GM21723 (cell line): ENCODE results near the gene PARVB.
A peak's percentile ranks its signal among the peaks of the same experiment; 100 is the strongest.

Source experiments
- ATAC-seq: cut with Tn5 transposase; IDR thresholded peaks from one replicate; pipeline ENCODE4 v1.9.1; 2021; ENCODE audit warnings: mild to moderate bottlenecking, moderate library complexity; ENCODE audit not compliant: unreplicated experiment

The PARVB gene, protein sequence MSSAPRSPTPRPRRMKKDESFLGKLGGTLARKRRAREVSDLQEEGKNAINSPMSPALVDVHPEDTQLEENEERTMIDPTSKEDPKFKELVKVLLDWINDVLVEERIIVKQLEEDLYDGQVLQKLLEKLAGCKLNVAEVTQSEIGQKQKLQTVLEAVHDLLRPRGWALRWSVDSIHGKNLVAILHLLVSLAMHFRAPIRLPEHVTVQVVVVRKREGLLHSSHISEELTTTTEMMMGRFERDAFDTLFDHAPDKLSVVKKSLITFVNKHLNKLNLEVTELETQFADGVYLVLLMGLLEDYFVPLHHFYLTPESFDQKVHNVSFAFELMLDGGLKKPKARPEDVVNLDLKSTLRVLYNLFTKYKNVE

DNA sequence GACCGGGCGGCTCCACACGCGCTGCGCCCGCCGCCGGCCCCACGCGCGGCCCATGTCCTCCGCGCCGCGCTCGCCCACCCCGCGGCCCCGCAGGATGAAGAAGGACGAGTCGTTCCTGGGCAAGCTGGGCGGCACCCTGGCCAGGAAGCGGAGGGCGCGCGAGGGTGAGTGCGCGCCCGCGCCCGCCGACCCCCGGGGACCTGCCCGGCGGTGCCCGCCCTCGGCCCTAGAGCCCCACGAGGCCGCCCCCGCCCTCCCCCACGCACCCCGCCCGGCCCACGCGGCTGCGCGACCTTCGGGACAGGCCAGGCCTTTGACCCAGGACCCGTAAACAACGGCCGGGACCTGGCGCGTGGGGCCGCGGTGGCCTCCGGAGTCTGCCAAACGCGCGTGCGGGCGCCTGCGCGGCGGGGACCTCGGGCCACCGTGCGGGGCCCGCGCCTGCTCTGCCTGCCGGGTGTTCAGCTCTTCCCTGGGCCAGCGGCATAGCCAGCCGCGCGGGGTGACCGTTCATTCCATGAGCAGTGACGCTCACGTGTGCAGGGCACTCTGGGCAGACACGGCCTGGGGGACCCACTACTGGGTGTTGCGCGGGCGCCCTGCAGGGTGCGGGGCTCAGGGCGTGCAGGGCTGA lies at the start of gene PARVB:
TSS of gene PARVB (plus strand) at position 15 of the 634 bp plus-strand sequence. CDS start at position 53, 38 bp downstream.
- no peak for ATAC-seq

DNA sequence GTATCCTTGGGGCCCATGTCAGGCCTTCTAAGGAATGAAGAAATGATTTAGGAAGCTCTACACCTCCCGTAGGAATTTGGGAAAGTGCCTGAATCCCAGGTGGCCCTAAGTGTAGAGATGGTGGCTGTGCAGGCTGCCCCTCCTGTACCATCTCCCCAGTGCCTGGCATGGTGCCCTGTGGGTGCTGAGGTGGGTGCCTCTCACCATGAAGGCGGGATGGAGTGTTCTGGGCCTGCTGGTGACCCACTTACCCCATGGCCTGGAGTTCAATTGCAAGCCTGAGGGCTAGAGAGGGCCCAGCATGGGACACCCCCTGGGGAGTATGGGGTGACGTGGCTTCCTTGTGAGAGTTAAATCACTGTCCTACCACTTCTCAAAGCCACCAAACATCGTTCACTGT lies 49.1 kb upstream of the PARVB start:
- no peak for ATAC-seq

DNA sequence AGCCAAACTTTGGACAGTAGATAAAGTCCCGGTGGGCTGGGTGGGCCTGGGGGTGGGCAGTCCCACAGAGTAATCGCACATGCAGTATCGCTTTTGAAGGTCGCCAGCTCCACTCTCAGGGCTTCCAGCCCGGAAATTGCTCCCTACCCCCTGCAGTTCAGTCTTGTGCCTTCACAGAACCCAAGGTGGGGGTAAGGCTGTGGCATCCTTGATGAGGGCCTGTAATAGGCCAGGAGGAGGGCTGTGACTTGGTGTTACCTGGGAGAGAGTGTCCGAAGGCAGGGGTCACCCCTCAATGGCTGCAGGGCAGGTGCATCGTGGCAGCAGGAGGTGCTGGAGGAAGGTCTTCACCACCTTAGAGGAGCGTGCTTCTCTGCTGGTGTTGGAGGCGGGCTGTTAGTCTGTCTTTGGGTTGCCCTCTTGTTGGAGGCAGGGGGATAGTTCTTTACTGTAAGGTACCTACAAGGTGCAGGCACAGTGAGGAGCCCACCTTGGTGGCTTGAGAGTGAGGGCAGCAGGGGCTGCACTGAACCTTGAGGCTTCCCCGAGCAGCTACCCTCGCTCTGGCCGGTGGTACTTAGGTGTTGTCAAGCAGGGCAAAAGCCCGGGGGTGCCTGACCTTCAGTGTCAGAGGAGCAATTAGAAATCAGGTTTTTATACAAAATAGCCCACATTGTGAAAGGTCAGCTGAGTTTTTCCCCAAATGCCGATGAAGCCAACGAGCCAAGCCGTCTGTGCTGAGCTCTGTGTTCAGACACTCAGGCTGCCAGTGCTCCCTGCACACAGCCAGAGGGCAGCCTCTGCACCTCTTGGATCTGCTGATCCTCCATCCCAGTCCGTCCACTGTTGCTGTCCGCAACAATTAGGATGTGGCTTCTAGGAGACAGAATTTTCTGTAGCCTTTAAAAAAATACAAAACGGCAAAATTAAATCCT lies 47.0 kb upstream of the PARVB start:
- ATAC-seq: no peak

DNA sequence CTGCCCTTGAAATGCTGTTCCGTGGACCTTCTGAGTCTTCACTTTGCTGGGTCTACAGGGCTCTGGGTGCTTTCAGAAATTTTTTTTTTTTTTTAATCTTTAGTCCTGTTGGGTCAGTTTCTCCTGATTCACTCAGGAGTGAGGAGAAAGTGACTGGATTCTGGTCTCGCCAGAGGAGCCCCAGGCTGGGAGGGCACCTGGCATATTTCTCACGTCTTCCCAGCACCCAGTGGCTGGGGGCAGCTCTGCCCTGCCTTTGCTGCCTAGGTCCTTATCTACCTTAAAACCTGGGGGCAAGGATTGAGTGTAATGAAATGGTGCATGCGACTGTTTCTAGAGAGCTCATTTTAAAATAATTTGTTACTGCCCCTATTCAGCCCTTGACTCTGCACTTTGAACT lies 45.5 kb upstream of the PARVB start:
- no peak for ATAC-seq

DNA sequence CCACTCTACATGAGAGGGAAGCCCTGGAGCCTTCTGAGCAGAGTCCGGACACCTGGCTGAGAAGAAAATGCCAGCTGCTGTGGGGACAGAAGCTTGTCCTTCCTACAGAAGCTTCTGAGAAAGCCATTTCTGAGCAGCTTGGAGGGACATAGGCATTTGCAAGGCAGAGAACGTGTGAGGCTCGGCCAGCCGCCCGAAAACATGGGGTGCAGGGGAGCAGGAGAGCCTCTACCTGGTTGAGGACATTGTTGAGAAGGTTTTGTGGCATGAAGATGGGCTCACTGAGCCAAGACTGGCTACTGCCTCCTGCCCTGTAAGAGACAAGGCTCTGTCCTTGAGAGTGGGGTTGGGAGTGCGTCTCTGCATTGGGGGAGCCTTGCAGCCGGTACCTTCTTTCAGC lies 43.5 kb upstream of the PARVB start:
- no peak for ATAC-seq

DNA sequence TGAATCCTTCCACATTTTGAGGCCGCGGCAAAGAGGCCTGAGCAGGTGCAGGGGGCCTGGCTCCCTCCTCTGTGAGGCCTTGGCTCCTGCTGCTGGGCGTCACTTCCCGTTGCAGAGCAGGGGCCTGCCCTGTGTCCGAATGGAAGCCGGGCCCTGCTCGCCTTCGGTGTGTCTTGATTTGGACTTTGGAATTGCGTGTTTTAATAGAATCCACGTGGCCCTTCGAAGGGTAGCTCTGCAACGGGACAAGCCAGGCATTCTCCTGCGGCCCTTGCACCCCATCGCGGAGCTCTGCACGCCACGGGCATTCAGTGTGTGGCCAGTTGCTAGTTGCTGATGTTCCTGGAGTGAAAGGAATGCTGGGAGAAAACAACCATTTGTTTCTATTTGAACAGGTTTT lies 43.1 kb upstream of the PARVB start:
- no peak for ATAC-seq

DNA sequence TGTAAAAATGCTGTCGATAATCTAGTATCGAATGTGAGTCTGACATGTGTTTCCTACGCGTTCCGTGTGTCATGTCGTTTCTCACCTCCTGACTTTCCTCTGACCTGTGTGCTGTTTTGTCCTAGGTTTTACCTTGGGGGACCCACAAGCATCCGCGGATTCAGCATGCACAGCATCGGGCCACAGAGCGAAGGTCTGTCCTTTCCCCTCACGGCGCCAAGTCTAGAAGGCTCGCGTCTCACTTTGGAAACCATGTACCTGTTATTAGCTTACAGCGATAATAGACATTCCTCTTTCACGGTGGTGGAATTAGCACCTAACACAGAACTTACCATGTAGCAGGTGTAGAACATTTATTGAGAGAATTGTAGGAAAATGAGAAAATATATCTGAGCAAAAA lies 40.3 kb upstream of the PARVB start:
- no peak for ATAC-seq

DNA sequence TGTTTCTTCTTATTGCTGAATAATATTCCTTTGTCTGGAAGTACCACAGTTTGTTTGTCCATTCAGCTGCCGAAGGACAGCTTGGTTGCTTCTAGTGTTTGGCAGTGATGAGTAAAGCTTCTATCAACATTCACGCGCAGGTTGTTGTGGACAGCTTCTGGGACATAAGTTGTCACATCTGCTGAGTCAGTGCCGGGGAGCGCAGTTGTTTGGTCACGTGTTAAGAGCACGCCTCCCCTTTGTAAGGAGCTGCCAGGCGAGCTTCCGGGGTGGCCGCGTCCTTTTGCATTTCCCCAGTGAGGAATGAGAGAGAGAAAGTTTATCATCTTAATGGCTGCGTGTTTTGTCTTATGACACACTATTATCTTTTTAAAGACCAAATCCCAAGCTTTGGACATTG lies 38.6 kb upstream of the PARVB start:
- ATAC-seq: no peak

DNA sequence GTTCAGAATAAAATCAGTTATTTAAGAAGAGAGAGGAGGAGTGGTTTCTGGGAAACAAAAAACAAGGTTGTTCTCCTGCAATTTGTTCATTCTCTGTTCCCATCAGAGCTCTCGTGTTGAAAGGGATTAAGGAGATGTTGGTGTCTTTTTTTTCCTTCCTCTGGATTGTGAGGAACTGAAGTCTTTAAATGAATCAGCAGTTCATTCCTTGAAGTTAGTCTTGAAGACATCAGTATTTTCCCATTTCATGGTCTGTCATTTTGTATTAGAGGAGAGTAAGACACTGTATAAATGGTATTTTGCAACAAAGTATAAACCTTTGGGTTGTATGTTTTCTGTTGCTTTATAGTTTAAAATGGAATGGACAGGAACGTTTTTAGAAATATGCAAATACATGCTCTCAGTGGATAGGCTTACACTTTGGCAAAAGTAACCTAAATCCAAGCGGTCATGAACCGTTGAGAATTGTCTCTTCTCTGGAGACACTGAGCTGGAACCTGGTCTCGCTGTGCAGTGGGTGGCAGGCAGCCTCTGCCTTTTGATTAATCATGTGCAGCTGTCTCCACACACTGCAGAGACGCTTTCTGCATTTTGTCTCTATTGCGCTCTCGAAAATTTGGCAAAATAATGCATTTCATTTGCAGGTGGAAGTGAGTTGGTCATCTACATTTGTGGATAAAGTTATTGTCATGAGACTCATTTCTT lies 35.8 kb upstream of the PARVB start:
- ATAC-seq: no peak

DNA sequence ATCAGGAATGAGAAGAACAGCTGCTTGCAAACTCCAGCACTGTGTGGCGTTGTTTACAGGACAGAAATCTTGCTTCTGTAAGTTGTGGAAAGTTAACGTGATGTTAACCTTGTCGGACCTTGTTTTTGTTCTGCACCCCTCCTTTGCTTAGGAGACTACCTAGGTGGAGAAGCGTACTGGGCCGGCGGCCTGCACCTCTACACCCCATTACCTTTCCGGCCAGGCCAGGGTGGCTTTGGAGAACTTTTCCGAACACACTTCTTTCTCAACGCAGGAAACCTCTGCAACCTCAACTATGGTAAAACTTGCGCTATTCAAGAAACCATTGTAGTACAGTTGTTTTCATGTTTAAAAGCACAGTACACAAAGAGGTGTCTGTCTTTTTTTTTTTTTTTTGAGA lies 35.1 kb upstream of the PARVB start:
- ATAC-seq: no peak

DNA sequence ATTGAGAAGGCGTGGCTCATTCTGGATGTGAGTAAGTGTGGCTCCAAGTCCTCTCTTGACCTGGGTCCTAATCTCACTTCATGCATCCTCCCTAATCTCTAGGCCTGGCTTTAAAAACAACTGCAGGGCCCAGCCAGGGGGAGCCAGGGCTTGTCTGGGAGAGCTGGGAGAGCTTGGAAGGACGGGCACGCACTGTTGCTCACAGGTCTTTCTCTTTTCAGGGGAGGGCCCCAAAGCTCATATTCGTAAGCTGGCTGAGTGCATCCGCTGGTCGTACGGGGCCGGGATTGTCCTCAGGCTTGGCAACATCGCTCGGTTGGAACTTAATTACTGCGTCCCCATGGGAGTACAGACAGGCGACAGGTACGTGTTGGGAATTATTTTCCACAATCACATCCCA lies 34.1 kb upstream of the PARVB start:
- ATAC-seq: no peak

DNA sequence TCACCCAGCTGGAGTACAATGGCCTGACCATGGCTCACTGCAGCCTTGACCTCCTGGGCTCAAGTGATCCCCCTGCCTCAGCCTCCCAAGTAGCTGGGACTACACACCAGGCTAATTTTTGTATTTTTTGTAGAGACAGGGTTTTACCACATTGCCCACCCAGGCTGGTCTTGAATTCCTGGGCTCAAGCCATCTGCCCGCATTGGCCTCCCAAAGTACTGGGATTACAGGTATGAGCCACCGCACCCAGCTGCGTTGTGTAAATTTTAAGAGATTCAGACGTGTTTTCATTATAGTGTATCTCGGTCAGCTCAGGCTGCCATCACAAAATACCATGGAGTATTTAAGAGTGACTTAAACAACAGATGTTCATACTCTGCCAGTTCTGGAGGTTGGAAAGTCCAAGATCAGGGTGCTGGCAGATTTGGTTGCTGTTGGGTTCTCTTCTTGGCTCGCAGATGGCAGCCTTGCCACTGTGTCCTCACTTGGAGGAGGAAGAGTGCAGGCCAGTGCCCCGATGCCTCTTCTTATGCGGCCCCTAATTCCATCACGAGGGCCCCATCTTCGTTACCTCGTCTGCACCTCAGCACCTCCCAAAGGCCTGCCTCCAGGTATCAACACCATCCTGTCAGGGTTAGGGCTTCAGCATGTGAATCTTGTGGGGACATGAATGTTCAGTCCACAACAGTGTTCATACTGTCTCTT lies 32.6 kb upstream of the PARVB start:
- ATAC-seq: no peak

DNA sequence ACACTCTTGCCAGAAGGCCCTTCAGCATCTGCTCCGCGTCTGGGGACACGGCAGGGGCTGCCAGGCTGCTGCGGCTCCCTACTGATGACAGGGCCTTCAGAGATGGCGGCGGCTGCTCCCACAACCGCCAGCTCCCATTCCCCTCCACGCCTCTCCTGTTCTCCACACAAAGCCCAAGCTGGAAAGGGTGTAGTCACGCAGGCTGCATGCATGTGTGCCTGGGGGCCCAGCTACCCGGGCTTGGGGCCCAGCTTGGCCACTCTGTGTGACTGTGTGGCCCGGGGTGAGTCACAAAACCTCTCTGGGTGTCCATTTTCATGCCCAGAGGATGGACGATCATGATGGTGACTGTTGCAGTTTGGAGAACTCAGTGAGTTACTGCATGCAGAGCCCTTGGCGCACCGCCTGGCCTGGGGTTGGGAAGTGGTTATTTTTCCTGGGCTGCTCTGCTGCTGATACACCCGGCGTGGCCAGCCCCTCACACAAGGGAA lies 31.7 kb upstream of the PARVB start:
- no peak for ATAC-seq

DNA sequence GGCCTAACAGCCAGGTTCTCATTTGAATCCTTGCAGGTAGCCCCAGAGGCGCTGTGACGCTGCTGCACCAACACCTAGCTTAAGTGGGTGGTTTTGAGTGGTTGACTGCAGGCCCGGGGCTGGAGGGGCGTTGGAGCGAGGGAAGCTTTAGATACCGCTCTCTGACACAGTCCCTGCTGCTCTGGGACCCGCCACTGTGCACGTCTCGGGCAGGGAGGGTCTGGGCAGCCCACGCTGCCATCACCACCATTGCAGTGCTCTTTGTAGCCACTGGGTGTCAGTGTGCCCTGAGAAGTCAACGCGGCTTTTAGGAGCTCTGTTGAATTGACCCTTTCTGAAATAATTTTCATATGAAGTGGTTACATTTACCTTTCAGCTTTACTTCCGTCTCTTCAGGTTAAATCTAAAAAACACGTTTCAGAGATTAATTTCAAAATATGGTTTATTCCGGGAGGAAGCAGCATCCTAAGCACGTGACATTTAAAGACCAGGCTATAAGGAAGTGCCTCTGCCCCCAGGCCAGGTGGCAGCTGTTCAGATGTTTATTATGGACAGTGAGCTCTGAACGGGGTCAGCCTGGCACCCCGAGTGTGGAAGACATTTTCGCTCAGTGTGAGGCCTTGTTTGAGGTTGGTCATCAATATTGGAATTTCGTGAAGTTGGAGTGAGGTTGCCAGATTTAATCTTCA lies 30.9 kb upstream of the PARVB start:
- no peak for ATAC-seq

DNA sequence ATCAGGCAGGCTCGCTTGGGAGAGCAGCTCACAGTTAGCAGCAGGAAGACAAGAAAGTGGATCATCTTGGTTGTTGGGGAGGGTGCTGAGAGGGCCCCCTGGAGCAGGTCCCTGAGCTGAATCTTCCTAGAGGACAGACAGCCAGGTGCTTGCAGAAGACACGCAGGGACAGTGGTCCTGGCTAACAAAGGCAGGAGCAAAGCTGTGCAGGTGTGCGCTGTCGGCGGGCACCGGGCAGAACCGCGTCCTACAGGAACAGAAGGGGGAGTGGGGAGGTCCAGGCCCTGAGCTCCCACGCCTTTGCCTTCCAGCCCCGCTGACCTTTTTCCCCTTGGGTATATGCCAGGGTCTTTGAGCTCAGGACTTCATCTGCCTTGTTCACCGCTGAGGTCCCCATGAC lies 30.1 kb upstream of the PARVB start:
- ATAC-seq: no peak

DNA sequence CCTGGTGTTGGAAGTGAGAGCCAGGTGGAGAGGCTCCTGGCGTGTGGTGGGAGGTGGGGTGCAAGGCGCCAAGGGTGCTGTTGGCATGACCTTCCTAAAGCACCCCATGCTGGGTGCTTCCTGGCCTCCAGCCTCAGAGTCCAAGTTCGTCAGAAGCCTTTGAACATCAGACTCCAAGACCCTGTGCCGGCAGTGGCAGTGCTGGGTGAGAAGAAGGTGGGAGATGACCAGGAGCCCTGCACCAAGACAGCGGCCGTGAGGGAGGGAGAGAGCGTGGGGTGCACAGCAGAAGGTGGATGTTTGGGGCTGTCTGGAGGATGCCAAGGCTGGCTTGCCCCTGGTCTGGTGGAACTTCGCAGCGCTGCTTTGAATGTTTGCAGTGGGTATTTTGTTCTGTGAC lies 29.7 kb upstream of the PARVB start:
- ATAC-seq: no peak

DNA sequence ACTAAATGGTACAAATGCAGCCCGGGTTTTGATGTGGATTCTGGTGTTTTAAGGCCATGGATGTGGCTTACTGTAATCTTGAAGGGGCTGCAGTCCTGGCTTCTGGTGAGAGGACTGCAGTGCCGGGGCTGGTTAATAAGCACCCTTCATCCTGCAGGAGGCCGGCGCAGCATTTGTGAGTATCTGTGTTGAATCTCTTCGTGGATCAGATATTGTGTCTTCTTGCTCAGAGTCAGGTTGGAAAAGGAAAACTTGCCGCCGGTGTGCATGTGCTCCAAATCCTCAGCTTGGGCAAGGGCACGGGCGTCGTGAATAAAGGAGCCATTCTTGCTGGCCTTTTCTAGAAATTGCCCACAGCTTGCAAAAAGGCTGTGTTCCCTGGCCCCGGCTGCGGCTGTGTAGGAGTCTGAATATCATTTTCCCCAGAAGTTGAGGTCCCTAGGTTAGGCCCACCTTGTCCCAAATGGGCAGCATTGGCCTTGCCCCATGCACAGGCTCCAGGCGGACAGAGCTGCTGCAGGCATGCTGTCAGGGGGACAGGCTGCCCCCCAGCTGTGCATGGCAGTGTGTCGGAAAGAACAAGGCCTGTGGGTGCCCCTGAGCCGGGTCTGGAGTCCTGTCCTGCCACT lies 28.9 kb upstream of the PARVB start:
- ATAC-seq: no peak

DNA sequence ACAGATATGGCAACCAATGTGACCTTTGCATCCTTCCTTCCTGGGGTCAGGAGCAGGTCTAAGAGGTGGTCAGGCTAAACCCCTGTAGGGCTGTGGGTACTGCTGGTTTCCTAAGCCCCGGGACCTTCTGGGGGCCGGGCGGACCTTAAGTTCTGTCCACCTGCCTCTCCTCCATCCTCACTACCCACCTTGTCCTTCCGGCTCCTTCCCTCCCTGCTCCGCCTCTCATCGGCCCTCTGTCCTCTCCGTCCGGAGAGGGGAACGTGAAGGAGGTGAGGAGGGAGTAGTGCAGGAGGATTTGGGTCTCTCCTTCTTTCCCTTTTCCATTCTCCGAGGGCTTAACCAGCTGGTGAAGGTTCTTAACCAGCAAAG lies 28.3 kb upstream of the PARVB start:
- ATAC-seq: peak; percentile 25
